PC-9 (cell line): ENCODE results near the gene YIF1B. TPM values are rescaled to one million over a fixed set of nuclear protein-coding genes. Genes with fewer than 3 reads are reported as not detected.

Source experiments
- BruUV-seq: library from RNA; stranded (reverse); fragments of 400-500 nt; replicated peaks from 2 replicates; lab custom pipeline; 2021; lab: Mats Ljungman, UMichigan
- CTCF ChIA-PET: fragments of 300-600 bp; sonication (Branson Sonifier 250); formaldehyde crosslinking; loops from one replicate; lab custom pipeline; 2022; ENCODE audit warnings: antibody characterized with exemption; lab: Charles Lee
- POLR2A ChIA-PET: fragments of 300-600 bp; sonication (Branson Sonifier 250); formaldehyde crosslinking; loops from one replicate; lab custom pipeline; 2022; ENCODE audit warnings: antibody characterized with exemption; ENCODE audit not compliant: unreplicated experiment; lab: Charles Lee
- DNase-seq, 2 experiments: peaks; one replicate each; pipeline versions ENCODE4 v3.0.0 to v3.0.0-alpha.2; 2015 to 2022; ENCODE audit warnings: mixed read lengths in 1 of 2
- H2AFZ ChIP-seq: fragments of 200-600 bp; sonication (generic); 2 replicates; pipeline ENCODE4 v1.8.1; 2017; ENCODE audit warnings: antibody characterized with exemption
- H3F3A ChIP-seq: fragments of 200-600 bp; sonication (generic); 2 replicates; pipeline ENCODE4 v1.8.1; 2017; ENCODE audit warnings: antibody characterized with exemption, mild to moderate bottlenecking, low read depth; ENCODE audit not compliant: insufficient read depth
- H3K27ac ChIP-seq: fragments of 200-600 bp; sonication (generic); 2 replicates; pipeline ENCODE4 v1.6.1; 2016; ENCODE audit warnings: mixed run types
- H3K27me3 ChIP-seq: fragments of 200-600 bp; sonication (generic); 2 replicates; pipeline ENCODE4 v1.6.1; 2016; ENCODE audit warnings: low read depth, mixed run types; ENCODE audit not compliant: insufficient read depth
- H3K36me3 ChIP-seq: fragments of 200-600 bp; sonication (generic); 2 replicates; pipeline ENCODE4 v1.6.1; 2016; ENCODE audit warnings: low read depth, mixed run types
- H3K4me1 ChIP-seq: fragments of 200-600 bp; sonication (generic); replicated peaks from 2 replicates; pipeline ENCODE4 v1.6.1; 2016; ENCODE audit warnings: mixed run types; ENCODE audit not compliant: insufficient read depth
- H3K4me2 ChIP-seq: fragments of 200-600 bp; sonication (generic); 2 replicates; pipeline ENCODE4 v1.6.1; 2017; ENCODE audit warnings: mixed run types
- H3K4me3 ChIP-seq: fragments of 200-600 bp; sonication (generic); 2 replicates; pipeline ENCODE4 v1.6.1; 2016; ENCODE audit warnings: mixed run types
- H3K79me2 ChIP-seq: fragments of 200-600 bp; sonication (generic); 2 replicates; pipeline ENCODE4 v1.6.1; 2017; ENCODE audit warnings: low read depth, mixed run types
- H3K9me2 ChIP-seq: fragments of 200-600 bp; sonication (generic); 2 replicates; pipeline ENCODE4 v1.8.1; 2017; ENCODE audit warnings: mild to moderate bottlenecking; ENCODE audit not compliant: insufficient read depth
- H3K9me3 ChIP-seq: fragments of 200-600 bp; sonication (generic); 2 replicates; pipeline ENCODE4 v1.8.1; 2016; ENCODE audit warnings: low read depth; ENCODE audit not compliant: insufficient read depth
- H4K20me1 ChIP-seq: fragments of 200-600 bp; sonication (generic); 2 replicates; pipeline ENCODE4 v1.8.1; 2017; ENCODE audit not compliant: insufficient read depth
- EZH2 ChIP-seq: fragments of 200-600 bp; sonication (generic); IDR thresholded peaks from 2 replicates; pipeline ENCODE4 v1.8.0; 2017; ENCODE audit warnings: antibody characterized with exemption, low read depth
- intact Hi-C: fragments of 100-400 bp; cut with micrococcal nuclease; formaldehyde crosslinking; loops from one replicate; pipeline ENCODE4 v1.10.0; 2022; ENCODE audit not compliant: unreplicated experiment
- total RNA-seq: library from RNA; stranded (reverse); gene quantifications from 2 replicates; pipeline ENCODE4 v1.2.3, GENCODE V29; 2021
- TF ChIP-seq, protein P1 (sequence below): fragments of 200-600 bp; sonication (generic); conservative IDR thresholded peaks from 2 replicates; pipeline ENCODE4 v1.6.1; 2017; ENCODE audit warnings: mixed run types, antibody characterized with exemption, mild to moderate bottlenecking, moderate library complexity

The YIF1B gene
- total RNA-seq, 1 experiment from 2014 or later = 39.8 TPM

DNA sequence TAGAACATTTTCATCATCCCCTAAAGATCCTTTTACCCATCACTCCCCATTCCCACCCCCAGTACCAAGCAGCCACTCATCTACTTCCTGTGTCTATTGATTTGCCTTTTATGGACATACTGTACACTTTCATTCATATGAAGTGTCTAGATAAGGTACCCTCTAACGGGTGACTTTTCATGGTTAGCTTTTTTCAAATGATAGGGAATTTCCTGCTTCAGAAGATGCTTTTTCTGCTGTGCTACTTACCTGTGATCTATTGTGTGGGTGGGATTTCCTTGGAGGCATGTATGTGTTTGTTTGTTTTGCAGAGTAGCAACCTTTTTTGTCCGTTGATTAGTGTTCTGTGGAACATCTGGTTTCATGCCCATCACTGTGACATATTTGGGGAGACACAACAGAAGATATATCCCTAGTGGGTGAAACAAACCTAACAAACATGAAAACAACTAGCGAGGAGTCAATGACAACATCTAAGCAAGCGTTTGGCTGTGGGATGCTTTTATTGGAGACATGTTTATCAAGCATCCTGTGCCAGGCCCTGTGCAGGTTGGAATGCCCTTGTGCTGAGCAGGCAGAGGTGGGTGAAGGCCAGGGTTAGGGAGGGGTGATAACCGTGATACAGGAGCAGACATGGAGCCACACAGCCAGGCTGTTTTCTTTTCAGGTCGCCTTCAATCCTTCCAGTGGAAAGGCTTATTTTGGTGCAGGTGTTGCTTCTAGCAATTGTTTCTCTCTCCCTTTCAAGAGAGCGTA, 33.8 kb downstream of the YIF1B start:
- H3K9me2 ChIP-seq = no peaks in the 10 kb centered on the region
- H3K27ac ChIP-seq = no peak overlapping the region
- H3K4me3 ChIP-seq = no peak overlapping the region
- H3K36me3 ChIP-seq = peaks cover 52% of the 10 kb centered on the region
- H3K79me2 ChIP-seq = peaks cover 97% of the 10 kb centered on the region
- H3K4me1 ChIP-seq = peaks cover 34% of the 10 kb centered on the region
- H3K9me3 ChIP-seq = no peaks in the 10 kb centered on the region
- H2AFZ ChIP-seq = no peak overlapping the region
- H3K4me2 ChIP-seq = no peak overlapping the region
- H3K27me3 ChIP-seq = no peaks in the 10 kb centered on the region
- intact Hi-C loops = no loop called here
- CTCF ChIA-PET = no interaction called here
- H4K20me1 ChIP-seq = peaks cover 99% of the 10 kb centered on the region
- no peak for TF ChIP-seq EZH2
- TF ChIP-seq, protein P1, sequence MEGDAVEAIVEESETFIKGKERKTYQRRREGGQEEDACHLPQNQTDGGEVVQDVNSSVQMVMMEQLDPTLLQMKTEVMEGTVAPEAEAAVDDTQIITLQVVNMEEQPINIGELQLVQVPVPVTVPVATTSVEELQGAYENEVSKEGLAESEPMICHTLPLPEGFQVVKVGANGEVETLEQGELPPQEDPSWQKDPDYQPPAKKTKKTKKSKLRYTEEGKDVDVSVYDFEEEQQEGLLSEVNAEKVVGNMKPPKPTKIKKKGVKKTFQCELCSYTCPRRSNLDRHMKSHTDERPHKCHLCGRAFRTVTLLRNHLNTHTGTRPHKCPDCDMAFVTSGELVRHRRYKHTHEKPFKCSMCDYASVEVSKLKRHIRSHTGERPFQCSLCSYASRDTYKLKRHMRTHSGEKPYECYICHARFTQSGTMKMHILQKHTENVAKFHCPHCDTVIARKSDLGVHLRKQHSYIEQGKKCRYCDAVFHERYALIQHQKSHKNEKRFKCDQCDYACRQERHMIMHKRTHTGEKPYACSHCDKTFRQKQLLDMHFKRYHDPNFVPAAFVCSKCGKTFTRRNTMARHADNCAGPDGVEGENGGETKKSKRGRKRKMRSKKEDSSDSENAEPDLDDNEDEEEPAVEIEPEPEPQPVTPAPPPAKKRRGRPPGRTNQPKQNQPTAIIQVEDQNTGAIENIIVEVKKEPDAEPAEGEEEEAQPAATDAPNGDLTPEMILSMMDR = no peak
- BruUV-seq = no TSS peak
- POLR2A ChIA-PET = no interaction called here
- DNase-seq = no peak
- H3F3A ChIP-seq = peaks cover 67% of the 10 kb centered on the region

DNA sequence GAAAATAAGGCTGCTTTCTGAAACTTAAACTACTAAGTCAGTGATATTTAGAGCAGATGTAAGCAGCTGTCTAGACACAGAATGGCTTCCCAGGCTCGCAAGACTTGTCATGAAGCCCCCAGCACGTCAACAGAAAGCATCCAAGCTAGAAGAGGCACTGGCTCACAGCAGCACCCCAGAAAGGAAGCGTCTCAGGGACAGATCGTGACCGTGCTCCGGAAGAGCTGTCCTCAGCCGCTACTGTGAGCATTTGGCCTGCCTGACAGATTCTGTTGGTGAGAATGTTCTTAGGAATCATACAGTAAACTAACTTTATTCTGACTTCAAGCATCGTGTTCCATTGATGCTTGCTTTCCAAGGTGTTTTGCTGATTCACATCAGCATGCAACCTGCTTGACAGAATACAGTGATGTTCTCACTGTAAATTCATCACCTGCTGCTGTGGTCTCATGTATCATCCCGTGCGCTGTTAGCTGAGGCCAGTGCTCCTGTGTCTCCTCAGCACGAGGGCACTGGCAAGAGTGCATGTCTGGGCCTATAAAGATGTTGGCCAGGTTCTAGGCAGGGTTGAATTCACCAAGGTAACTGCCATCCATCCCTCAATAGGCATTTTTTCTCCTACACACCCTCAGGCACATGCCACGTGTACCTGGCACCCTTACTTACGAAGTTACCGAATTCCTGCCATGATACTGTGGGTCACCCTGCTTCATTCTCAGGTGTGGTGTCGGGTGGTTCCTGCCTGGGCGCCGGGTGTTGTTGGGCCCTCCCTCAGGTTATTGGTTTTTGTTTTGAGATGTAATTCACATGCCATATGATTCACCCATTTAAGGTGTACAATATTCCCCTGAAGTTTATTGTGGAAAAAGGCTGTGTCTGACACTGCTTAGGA, 35.5 kb downstream of the YIF1B start:
- ChIA-PET CTCF (interaction anchor here (0.6 kb wide), 1 partner anchor 846 kb away, joined by 12 read pairs; no protein-coding TSS in a partner anchor), POLR2A (no interaction called here)
- peaks cover 99% of the 10 kb centered on the region for H4K20me1 ChIP-seq
- H3K9me2 ChIP-seq = no peaks in the 10 kb centered on the region
- peaks cover 42% of the 10 kb centered on the region for H3K36me3 ChIP-seq
- no peaks in the 10 kb centered on the region for H3K9me3 ChIP-seq
- H3K27ac ChIP-seq = 0 out of 2 replicates have a peak overlapping the region, but pooled peaks have one; percentile 24
- no peaks in the 10 kb centered on the region for H3K27me3 ChIP-seq
- H3F3A ChIP-seq = peaks cover 76% of the 10 kb centered on the region
- TF ChIP-seq, protein P1 = no peak
- no peak for TF ChIP-seq EZH2
- H3K4me3 ChIP-seq = no peak overlapping the region
- no peak overlapping the region for H2AFZ ChIP-seq
- no TSS peak for BruUV-seq
- H3K79me2 ChIP-seq = peaks cover 98% of the 10 kb centered on the region
- DNase-seq = no peak
- peaks cover 50% of the 10 kb centered on the region for H3K4me1 ChIP-seq
- H3K4me2 ChIP-seq = no peak overlapping the region
- intact Hi-C loops = no loop called here

DNA sequence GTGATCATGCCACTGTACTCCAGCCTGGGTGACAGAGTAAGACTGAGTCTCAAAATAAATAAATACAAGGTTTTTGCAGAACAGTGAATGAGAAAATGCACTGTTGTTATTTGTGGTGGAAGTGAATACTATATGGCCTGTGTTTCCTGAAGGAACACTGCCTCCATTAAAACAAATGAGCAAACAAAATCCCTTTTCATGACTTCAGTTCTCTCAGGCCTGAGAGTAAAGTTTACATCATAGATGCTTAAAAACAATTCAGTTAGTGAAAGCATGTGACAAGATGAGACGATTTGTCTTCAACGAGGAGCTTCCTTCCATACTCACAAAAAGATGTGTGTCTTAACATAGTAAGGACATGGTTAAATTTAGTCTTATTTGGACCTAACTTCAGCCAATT, 37.0 kb downstream of the YIF1B start:
- peaks cover 99% of the 10 kb centered on the region for H4K20me1 ChIP-seq
- H3K4me1 ChIP-seq = peaks cover 57% of the 10 kb centered on the region
- POLR2A ChIA-PET = interaction anchor here (0.7 kb wide), 1 partner anchor 12 kb away, joined by 3 read pairs; no protein-coding TSS in a partner anchor
- intact Hi-C loops = no loop called here
- H3K27ac ChIP-seq = peak overlapping the region; percentile 75
- no peak for TF ChIP-seq EZH2
- TF ChIP-seq, protein P1 = no peak
- H3K79me2 ChIP-seq = peaks cover 98% of the 10 kb centered on the region
- H2AFZ ChIP-seq = no peak overlapping the region
- H3F3A ChIP-seq = peaks cover 81% of the 10 kb centered on the region
- H3K4me2 ChIP-seq = peak overlapping the region; percentile 77
- H3K36me3 ChIP-seq = peaks cover 37% of the 10 kb centered on the region
- DNase-seq = no peak
- no peaks in the 10 kb centered on the region for H3K9me3 ChIP-seq
- no peaks in the 10 kb centered on the region for H3K27me3 ChIP-seq
- H3K4me3 ChIP-seq = peak overlapping the region; percentile 39; the same call in 1 of the 2 replicates
- no TSS peak for BruUV-seq
- no peaks in the 10 kb centered on the region for H3K9me2 ChIP-seq
- CTCF ChIA-PET = interaction anchor here (0.7 kb wide), 1 partner anchor 62 kb away, joined by 3 read pairs; no protein-coding TSS in a partner anchor
